Measurements from ENCODE around the gene PDXK. TPM values are rescaled to one million over a fixed set of nuclear protein-coding genes. Genes with fewer than 3 reads are reported as not detected.

The PDXK gene
- total and polyA plus RNA-seq, 2 of the 8 experiments (the other 6 are each of a cell fraction or from before 2014, with no cell fraction given), result 78.0 to 112 TPM

DNA sequence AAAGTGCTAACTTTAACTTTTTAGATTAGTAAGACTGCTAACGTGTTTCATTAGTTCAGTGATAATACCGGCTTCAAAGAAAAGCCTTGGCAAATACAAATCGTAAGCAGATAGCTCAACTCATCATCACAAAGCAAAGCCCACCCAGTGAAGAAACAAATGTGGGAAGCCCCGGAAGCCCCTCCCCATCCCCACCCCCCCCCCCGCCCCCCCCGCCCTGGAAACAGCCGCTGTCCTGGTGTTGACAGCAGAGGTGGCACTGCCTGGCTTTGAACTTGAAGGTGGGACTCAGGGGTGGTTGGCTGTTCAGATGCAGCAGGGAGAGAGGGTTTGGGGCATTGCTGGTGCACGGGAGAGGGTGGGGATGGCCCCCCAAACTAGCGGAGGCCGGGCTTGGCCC is 14.1 kb downstream of the PDXK start:
- Histone ChIP-seq H3K4me2 (ENCODE audit: insufficient read depth in 1 of 2, low read depth in 2 of 2, low read length in 2 of 2) (no peak overlapping the region), H4K91ac (replicated peaks; ENCODE audit: insufficient read length, low read length) (no peak overlapping the region), H3K27ac (ENCODE audit: low read depth, low read length) (no peak overlapping the region), H2AFZ (ENCODE audit: low read length) (no peak overlapping the region), H2BK12ac (ENCODE audit: low read depth, low read length) (no peak overlapping the region), H2BK20ac (ENCODE audit: low read length) (no peak overlapping the region), H4K5ac (ENCODE audit: insufficient read length, low read depth, low read length) (no peak overlapping the region), H4K20me1 (replicated peaks in 1 of 2; ENCODE audit: control insufficient read depth in 1 of 2, insufficient read depth in 2 of 2, low read length in 2 of 2) (peaks cover 4 to 20% of the 10 kb centered on the region in 2 experiments), H3K23ac (ENCODE audit: insufficient read length) (no peak overlapping the region), H2BK15ac (ENCODE audit: low read length) (no peak overlapping the region), H3K36me3 (ENCODE audit: control insufficient read depth in 2 of 4, insufficient read depth in 4 of 4, low read length in 3 of 4) (no peaks in the 10 kb centered on the region), H3K9me3 (ENCODE audit: insufficient read depth in 2 of 2, low read depth in 1 of 2, low read length in 1 of 2) (no peaks in the 10 kb centered on the region), H3K27me3 (replicated peaks in 1 of 4; ENCODE audit: control insufficient read depth in 3 of 4, extremely low read depth in 1 of 4, insufficient read depth in 3 of 4, low read length in 3 of 4) (no peaks in the 10 kb centered on the region), H3K56ac (replicated peaks; ENCODE audit: insufficient read length, low read depth, low read length) (no peak overlapping the region), H3K79me1 (ENCODE audit: low read depth, low read length) (peaks cover 2% of the 10 kb centered on the region; the same call in 1 of the 2 replicates), H2BK5ac (ENCODE audit: low read depth, low read length) (no peak overlapping the region), H2BK120ac (replicated peaks; ENCODE audit: low read depth, low read length) (no peak overlapping the region), H2AK5ac (ENCODE audit: low read depth, low read length) (no peak overlapping the region), H4K8ac (ENCODE audit: extremely low read depth, insufficient read depth, low read length) (0 out of 2 replicates have a peak overlapping the region, but pooled peaks have one; percentile 3), H3K4me1 (replicated peaks in 1 of 4; ENCODE audit: control insufficient read depth in 3 of 4, insufficient read depth in 4 of 4, low read length in 3 of 4) (peaks cover 0 to 10% (median 6%) of the 10 kb centered on the region in 4 experiments; a peak in 6 of 7 replicates), H3K9ac (replicated peaks in 1 of 4; ENCODE audit: extremely low read depth in 1 of 4, low read depth in 3 of 4, low read length in 3 of 4) (no peak overlapping the region), H3K4me3 (ENCODE audit: extremely low read depth in 1 of 4, insufficient read depth in 2 of 4, low read depth in 3 of 4, low read length in 4 of 4) (no peak overlapping the region), H3K79me2 (ENCODE audit: control insufficient read depth in 1 of 2, insufficient read depth in 2 of 2, low read length in 2 of 2) (peaks cover 0 to 34% of the 10 kb centered on the region in 2 experiments; a peak in 3 of 4 replicates), H3K14ac (ENCODE audit: insufficient read length) (no peak overlapping the region), H3K18ac (ENCODE audit: extremely low read depth, low read length) (no peak overlapping the region), H3K23me2 (ENCODE audit: low read depth, low read length) (peaks cover 9% of the 10 kb centered on the region; the same call in 1 of the 2 replicates), H3K4ac (replicated peaks; ENCODE audit: insufficient read length, low read depth, low read length) (no peak overlapping the region)
- 70% methylated on average over 10 of the region's 10 CpGs; no CpG with 5 or more reads in 1 of the 2 experiments for WGBS, 2 experiments (ENCODE audit: extremely low coverage in 1 of 2, insufficient coverage in 1 of 2, insufficient read length in 1 of 2, insufficient replicate concordance in 2 of 2, low coverage in 1 of 2, low lambda C conversion rate in 2 of 2, missing lambda C conversion rate in 1 of 2)
- ChIA-PET POLR2A (ENCODE audit: partially characterized antibody) (interaction anchor here (0.9 to 6.8 kb wide), 2 partner anchors 12 to 15 kb away, joined by 3 to 41 read pairs; partner anchors contain the start of gene PDXK), CTCF (ENCODE audit: partially characterized antibody) (no interaction called here)
- FAIRE-seq (no peak), DNase-seq (ENCODE audit: low read depth in 1 of 2, low spot score in 2 of 2) (no peak)
- no peak for TF ChIP-seq HDAC2 (IDR thresholded peaks at IDR 0.05; ENCODE audit: borderline replicate concordance in 1 of 2, low read depth in 2 of 2, low read length in 2 of 2)
- TF ChIP-seq, protein P1, sequence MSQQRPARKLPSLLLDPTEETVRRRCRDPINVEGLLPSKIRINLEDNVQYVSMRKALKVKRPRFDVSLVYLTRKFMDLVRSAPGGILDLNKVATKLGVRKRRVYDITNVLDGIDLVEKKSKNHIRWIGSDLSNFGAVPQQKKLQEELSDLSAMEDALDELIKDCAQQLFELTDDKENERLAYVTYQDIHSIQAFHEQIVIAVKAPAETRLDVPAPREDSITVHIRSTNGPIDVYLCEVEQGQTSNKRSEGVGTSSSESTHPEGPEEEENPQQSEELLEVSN (IDR thresholded peaks at IDR 0.05), result no peak
- TF ChIP-seq TAF7 (optimal IDR thresholded peaks at IDR 0.05; ENCODE audit: borderline replicate concordance, low read depth, low read length), result no peak
- no peak for TF ChIP-seq CHD2 (IDR thresholded peaks at IDR 0.05; ENCODE audit: low read length)
- TF ChIP-seq RBBP5 (IDR thresholded peaks at IDR 0.05; ENCODE audit: borderline replicate concordance, low read depth, low read length), result no peak
- no peak for TF ChIP-seq CBX5 (IDR thresholded peaks at IDR 0.05; ENCODE audit: low read depth, low read length)
- no peak for TF ChIP-seq RAD21 (IDR thresholded peaks at IDR 0.05 in 1 of 2, conservative IDR thresholded peaks at IDR 0.05 in 1 of 2; ENCODE audit: low read depth in 2 of 2, low read length in 2 of 2)
- TF ChIP-seq CREB1 (IDR thresholded peaks at IDR 0.05), result no peak
- no peak for TF ChIP-seq SIRT6 (IDR thresholded peaks at IDR 0.05; ENCODE audit: low read length)
- no peak for TF ChIP-seq EGR1 (IDR thresholded peaks at IDR 0.05; ENCODE audit: borderline replicate concordance, low read depth, low read length)

Measured in H1 (cell line).